Gastroesophageal sphincter (tissue), 3 donors: ENCODE results near the gene ARF3.

ENCODE experiments used
- CTCF ChIP-seq, 4 experiments: fragments of 200-600 bp in 2 of 4; fragments of 450-650 bp in 2 of 4; sonication (generic) in 1 of 4; IDR thresholded peaks; one replicate each; pipeline ENCODE4 v1.5.1; 2017 to 2019; ENCODE audit warnings: antibody characterized with exemption in 4 of 4, mild to moderate bottlenecking in 2 of 4, moderate library complexity in 2 of 4
- POLR2AphosphoS5 ChIP-seq: sonication (generic); formaldehyde crosslinking; IDR thresholded peaks from one replicate; pipeline ENCODE4 v1.6.1; 2017; ENCODE audit warnings: antibody characterized with exemption

DNA sequence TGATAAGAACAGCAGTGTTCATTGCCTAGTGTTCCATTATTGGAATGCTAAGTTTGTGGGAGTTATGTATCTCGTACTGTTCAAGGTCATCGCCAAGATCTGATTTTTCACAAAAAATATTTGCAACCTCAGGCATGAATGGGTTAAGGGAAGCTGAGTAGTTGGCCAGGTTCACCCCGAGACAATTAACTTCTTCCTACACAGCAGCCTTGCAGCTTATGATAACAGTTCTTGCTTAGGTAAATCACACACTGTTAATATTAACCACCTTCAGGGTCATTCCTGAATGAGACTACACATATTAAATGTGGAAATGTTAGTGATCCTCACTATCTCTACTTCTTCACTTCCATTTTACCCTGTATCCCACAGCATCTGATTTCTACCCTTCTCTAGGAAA lies 50.0 kb downstream of the ARF3 start:
- no peak for TF ChIP-seq CTCF (IDR thresholded peaks at IDR 0.05)
- TF ChIP-seq POLR2AphosphoS5, result no peak
